Articular chondrocyte of knee joint (primary cell): ENCODE measurements around the gene CPSF4. TPM values are rescaled to one million over a fixed set of nuclear protein-coding genes. Genes with fewer than 3 reads are reported as not detected.

ENCODE experiments used
- total RNA-seq: library from RNA; depleted of rRNA; stranded (reverse); fragments of >200 nt; gene quantifications from 2 replicates; pipeline ENCODE4 v1.2.3, GENCODE V29; 2012

The CPSF4 gene
- total RNA-seq = 21.0 and 23.7 TPM in 2 replicates

DNA sequence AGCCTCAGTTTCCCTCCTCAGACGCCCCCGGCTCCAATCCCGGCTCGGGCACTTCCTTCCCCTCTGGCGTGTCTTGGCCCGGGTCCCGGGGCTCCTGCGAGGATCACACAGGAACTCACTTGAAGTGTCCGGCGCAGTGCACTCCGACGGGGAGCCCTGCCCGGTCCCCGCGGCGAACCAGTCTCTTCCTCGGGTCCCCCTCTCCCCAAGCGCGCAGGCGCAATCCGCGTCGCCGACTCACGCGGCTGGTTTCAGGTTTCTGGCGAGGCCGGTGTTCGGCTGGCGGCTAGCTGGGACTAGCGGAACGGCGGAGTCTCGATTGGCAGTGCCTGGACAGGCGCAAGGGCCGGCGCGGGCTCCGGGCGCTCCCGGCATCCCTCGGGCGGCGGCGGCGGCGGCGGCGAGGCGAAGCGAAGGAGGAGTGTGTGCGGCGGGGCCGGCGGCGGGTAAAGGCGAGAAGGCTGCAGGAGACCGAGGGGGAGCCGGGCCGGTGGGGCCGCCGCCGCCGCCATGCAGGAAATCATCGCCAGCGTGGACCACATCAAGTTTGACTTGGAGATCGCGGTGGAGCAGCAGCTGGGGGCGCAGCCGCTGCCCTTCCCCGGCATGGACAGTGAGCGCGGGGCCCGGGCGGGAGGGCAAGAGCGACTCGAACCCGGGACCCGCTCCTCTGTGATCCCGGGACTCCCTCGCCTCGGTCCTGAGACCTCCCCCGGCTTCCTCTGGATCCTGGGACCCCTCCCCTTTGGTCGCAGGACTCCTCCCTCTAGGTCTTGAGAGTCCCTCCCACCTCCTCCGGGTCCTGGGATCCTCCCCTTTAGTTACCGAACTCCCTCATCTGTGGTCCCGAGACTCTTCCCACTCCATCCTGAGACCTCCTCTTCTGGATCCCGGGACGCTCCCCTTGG lies at the start of gene CPSF4, which contains the start of gene PTCD1:
TSS of gene CPSF4 (plus strand) at position 371 of the 908 bp plus-strand sequence. CDS start at position 511, 140 bp downstream.
TSS of gene PTCD1 (minus strand) at position 226 of the 908 bp plus-strand sequence. CDS start 3,556 bp downstream, outside the sequence.

DNA sequence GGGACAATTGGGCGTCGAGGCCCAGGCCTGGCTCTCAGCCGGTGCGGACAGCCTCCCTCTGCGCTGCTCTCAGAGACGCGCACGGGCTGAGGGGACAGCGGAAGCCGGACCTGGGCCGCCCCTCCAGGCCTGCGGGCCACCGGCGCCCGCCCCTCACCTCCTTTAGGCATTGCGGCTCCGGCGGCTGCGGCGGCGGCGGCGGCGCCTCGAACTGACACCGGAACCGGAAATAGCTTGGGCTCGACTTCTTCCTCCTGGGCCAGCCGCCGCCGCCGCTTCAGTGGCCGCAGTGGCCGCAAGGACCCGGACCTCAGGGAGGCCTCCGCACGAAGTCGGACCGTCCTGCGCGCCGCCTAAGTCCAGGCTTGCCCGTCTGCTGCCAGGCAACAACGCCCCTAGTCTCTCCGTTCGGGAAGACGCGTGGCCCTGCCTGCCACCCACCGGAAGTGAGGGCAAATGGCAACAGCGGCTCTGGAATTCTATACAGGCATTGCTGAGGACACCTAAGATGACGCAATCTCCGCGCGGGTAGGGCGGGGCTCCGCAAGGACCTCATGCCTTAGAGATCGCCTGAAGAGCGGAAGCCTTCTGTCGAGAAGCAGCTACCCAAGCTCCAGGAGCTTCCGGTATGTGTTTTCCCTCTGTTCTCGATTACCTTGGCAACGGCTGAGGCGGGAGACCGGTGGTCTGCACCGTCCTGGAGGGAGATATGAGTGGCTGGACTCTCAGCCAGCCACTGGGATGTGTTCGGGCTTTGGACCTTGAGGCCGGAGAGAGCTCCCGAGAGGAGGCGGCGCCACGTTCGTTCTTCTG lies 30.2 kb upstream of the CPSF4 start, which contains the start of the genes BUD31 and PDAP1:
TSS of gene BUD31 (plus strand) at position 591 of the 813 bp plus-strand sequence. CDS start 2,124 bp downstream, outside the sequence.
TSS of gene PDAP1 (minus strand) at position 219 of the 813 bp plus-strand sequence. CDS start at position 170, 49 bp downstream.

DNA sequence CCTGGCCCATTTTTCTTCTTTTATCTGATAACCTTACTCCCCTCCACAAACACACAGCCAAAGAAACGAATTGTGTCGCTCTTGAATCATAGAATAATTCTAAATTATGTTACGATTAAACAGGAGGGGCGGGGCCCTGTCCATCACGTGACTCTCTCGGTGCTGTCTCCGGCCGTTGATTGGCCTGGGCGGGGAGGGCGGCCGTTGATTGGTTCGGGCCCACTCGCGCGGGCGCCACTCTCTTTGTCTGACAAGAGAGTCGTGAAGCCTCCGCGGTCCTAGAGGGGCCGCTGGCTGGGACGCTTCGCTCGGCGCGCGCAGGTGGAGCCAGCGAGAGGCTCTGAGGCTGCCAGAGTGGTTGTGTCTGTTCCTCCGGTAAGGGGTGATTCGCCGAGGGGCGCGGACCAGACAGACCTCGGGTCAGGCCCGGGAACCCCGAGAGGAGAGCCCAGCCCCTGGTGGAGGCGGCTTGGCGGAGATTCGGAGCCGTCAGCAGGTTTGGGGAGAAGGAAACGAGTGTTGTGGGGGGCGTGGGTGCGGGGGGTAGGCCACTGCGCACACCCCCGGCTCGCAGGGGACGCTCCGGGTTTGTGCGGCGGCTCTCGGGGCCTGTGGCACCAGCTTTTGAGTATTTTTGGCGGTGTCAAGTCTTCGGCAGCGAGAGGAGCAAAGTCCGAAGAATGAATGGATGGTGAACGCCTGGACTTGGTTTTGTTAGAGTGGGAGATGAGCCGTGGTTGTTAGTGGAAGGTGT lies 34.0 kb downstream of the CPSF4 start, which contains the start of gene ZNF789:
TSS of gene ZNF789 (plus strand) at position 330 of the 754 bp plus-strand sequence. CDS start 3,567 bp downstream, outside the sequence.

DNA sequence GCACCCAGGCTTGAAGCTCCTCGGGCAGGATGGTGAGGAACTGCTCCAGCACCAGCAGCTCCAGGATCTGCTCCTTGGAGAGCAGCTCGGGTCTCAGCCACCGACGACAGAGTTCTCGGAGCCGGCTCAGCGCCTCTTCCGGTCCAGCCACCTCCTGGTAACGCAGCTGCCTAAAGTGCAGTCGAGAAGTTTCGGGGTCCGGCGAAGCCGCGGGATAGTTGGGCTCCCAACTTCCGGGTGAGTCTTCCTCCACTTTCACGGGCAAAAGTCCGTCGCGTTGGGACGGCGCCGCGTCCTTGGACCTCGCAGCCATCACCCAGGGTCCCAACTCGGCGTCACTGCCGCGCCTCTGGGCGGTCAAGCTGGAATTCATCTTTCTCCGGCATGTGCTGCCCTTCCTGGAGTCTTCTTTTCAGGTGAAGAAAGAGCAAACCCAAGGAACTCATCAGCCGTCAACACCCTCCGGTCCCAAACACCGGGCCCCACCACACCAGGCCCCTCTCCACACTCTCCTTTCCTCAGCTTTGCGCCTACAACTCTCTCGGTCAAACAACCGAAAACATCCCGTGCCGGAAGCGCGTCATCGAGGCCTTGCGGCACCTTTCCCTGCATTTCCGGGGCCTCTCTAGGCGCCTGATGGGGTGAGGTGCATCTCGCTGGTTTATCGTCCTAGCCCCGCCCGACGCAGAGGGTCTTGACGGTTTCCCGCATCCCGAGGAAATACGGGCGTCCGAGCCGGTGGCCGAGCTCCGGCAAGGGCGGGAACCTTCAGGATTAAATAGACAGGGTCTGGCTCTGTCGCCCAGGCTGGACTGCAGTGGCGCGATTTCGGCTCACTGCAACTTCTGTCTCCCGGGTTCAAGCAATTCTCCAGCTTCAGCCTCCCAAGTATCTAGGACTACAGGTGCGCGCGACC lies 61.2 kb downstream of the CPSF4 start, which contains the start of gene ZNF394:
TSS of gene ZNF394 (minus strand) at position 561 of the 916 bp plus-strand sequence. CDS start at position 373, 188 bp downstream.

DNA sequence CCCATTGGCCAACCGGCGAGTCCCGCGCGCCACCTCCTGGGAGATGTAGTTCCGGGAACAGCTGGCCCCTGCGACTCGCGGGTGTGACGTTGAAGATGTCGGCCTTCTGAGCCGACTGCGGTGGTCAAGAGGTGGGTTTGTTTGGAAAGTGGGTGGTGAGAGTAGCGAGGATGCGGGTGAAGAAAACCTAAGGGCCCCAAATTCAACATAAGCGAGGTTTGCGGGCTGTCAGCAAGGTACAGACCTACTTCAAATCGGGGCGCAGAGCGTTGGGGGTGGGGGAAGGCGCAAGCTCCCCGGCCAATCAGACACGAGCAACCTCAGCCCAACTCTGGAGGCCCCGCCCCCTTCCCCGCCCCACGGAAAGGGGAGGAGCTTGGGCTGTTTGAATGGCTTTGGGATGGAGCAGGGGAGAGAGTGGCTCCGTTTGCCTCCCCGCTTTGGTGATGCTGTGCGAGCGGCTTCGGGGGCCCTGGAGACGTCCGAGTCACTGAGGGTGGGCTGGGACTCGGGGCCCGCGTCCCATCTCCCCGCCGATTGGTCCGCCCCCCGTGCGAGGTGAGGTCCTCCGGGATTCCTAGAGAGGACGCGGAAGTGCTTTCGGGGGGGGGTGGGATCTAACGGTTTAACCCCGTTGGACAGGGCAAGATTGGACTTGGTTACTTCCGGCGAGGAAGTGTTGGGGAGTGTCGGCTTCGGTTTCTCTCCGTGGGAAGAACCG lies 66.0 kb downstream of the CPSF4 start, which contains the start of gene ZKSCAN5:
TSS of gene ZKSCAN5 (plus strand) at position 60 of the 721 bp plus-strand sequence. CDS start 1,383 bp downstream, outside the sequence.

Other genes starting within 250 kb of the CPSF4 start
- gene KPNA7, start 230.8 kb upstream of the CPSF4 start, total RNA-seq = not detected in 2 replicates
- not detected in 2 replicates for gene MYH16, start 166.1 kb upstream of the CPSF4 start, total RNA-seq
- gene ARPC1A, start 113.0 kb upstream of the CPSF4 start, total RNA-seq = 140 and 156 TPM in 2 replicates
- 210 and 312 TPM in 2 replicates for gene ARPC1B, start 64.2 kb upstream of the CPSF4 start, total RNA-seq
- 76.0 and 76.2 TPM in 2 replicates for gene PDAP1, start 30.3 kb upstream of the CPSF4 start, total RNA-seq
- 103 and 104 TPM in 2 replicates for gene BUD31, start 30.0 kb upstream of the CPSF4 start, total RNA-seq
- 6.2 and 6.7 TPM in 2 replicates for gene PTCD1, start 145 bp upstream of the CPSF4 start, total RNA-seq
- 604 and 668 TPM in 2 replicates for gene ATP5MF, start 27.2 kb downstream of the CPSF4 start, total RNA-seq
- 5.1 and 6.9 TPM in 2 replicates for gene ZNF789, start 33.9 kb downstream of the CPSF4 start, total RNA-seq
- gene ZNF394, start 61.3 kb downstream of the CPSF4 start, total RNA-seq = 34.2 and 34.9 TPM in 2 replicates
- gene ZKSCAN5, start 65.7 kb downstream of the CPSF4 start, total RNA-seq = 10.3 and 12.4 TPM in 2 replicates
- 9.9 and 11.2 TPM in 2 replicates for gene FAM200A, start 113.2 kb downstream of the CPSF4 start, total RNA-seq
- 76.3 and 82.5 TPM in 2 replicates for gene ZNF655, start 119.7 kb downstream of the CPSF4 start, total RNA-seq
- gene TMEM225B, start 159.3 kb downstream of the CPSF4 start, total RNA-seq = 0.26 and 0.43 TPM in 2 replicates
- 10.8 and 11.2 TPM in 2 replicates for gene ZSCAN25, start 178.0 kb downstream of the CPSF4 start, total RNA-seq
- 5.7 and 10.1 TPM in 2 replicates for gene CYP3A5, start 241.1 kb downstream of the CPSF4 start, total RNA-seq